SKM-1 (cell line): ENCODE measurements around the gene OR51A4.
"Not testable (repeated sequence)": the region's sequence is repeated elsewhere in the genome, so short reads cannot be mapped to it uniquely, and the experiment has no call there.

ENCODE experiments used
- DNase-seq: peaks from one replicate; lab custom pipeline; 2025; ENCODE audit not compliant: unreplicated experiment; lab: John Stamatoyannopoulos, UW

Gene OR51A4, protein sequence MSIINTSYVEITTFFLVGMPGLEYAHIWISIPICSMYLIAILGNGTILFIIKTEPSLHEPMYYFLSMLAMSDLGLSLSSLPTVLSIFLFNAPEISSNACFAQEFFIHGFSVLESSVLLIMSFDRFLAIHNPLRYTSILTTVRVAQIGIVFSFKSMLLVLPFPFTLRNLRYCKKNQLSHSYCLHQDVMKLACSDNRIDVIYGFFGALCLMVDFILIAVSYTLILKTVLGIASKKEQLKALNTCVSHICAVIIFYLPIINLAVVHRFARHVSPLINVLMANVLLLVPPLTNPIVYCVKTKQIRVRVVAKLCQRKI

GRCh38 chr11:4947505-4947904 is at the start of gene OR51A4:
OR51A4 (minus strand) TSS chr11:4947605; CDS start chr11:4947100, 505 bp downstream.
- DNase-seq = no peak

DNA sequence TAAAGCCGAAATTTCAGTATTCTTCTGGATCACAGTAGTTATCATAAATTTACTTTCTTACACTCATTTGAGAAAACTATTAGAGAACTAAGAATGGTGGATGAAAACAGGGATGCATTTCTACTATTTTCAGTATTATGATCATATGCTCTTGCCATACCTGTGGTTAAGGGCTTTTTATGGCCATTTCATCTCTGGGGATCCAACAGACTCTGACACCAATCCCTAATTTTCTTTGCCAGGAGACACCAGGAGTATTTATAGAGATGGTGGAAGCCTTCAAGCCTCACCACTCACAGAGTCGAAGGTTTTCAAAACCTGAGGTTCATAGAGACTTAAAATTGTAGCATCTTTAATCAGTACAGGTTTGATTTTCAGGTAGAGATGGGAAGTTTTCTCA is 47.1 kb upstream of the OR51A4 start, which contains the start of gene OR51L1:
TSS of gene OR51L1 (plus strand) at position 301 of the 400 bp plus-strand sequence. CDS start 4,132 bp downstream, outside the sequence.
- no peak for DNase-seq

DNA sequence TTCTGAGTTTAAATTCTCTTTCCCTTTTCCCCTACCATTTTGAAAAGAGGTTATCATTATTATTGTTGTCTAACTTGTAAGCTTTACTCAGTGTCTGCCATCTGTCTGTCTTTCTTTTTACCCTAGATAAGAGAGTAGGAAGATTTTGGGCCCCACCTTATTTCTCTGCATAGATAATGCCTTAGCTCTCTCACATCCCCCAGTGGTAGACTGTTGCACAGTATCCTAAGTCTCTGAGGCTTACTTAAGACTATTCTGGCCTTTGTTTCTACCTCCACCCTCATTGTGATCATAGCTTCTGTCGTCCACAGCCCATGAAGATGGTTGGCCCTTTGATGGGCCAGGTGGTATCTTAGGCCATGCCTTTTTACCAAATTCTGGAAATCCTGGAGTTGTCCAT is 43.7 kb upstream of the OR51A4 start:
- no peak for DNase-seq

- DNase-seq = no peak
These were observed 36.4 kb upstream of the OR51A4 start for GRCh38 chr11:4983841-4984240.

- DNase-seq = no peak
These were observed 35.3 kb upstream of the OR51A4 start for GRCh38 chr11:4982678-4983077.

DNA sequence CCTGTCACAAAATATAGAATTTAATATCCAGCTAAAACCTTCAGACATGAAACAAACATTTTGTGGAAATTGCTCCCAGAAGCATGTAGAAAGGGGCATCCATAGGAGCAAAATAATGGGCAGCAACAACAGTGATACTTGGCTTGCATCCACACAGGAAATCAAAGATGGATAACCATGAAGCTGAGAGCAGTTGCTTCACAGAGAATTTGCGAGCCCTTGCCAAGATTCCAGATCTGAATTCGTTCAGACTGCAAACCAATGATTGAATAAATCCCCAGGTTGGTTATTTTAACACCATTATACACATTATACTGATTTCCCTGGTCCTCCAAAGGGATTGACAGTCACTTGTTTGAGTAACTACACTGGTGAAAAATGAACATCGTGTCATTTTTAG is 31.6 kb upstream of the OR51A4 start:
- DNase-seq = no peak

GRCh38 chr11:4975436-4975835 is 28.0 kb upstream of the OR51A4 start:
- no peak for DNase-seq

GRCh38 chr11:4962816-4963215 is 15.4 kb upstream of the OR51A4 start:
- no peak for DNase-seq

DNA sequence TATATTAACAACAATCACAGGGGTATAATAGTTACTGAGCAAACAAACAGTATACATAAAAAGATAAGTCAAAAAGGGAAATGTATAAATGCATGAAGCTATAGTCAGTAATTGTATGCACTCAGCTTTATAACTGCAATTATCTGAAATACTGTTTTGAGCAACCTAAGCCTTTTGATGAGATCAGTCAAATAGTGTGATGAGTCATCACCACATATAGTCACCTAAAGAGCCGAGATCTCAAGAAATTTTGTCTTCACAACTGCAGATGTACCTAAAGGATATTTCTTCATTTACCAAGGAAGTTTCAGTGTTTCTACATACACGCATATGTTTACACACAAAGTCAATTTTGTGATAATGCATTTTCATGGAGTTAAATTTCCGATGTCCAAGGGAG is 13.5 kb upstream of the OR51A4 start:
- DNase-seq = no peak

- DNase-seq = no peak
These were observed 10.0 kb upstream of the OR51A4 start for GRCh38 chr11:4957396-4957795.

DNA sequence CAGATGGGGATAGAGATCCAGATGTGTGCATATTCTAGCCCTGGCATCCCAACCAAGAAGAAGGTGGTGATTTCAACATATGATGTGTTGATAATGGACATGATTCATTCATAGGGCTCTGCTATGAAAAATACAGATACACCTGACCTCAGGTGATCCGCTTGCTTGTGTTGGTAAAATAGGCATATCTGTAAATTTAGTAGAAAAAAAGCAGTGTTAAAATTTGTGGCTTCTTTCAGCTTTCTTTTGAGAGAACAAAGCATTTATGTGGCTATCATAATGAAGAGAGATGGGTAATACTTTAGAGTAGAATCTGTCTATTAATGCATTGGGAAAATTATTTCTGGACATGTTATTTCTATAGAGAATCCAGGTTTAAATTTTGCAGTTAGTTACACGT is 8.2 kb upstream of the OR51A4 start, which contains the start of gene OR51A2:
TSS of gene OR51A2 (minus strand) at position 101 of the 400 bp plus-strand sequence. CDS start at position 101, 0 bp downstream.
- DNase-seq = not testable (repeated sequence)

DNA sequence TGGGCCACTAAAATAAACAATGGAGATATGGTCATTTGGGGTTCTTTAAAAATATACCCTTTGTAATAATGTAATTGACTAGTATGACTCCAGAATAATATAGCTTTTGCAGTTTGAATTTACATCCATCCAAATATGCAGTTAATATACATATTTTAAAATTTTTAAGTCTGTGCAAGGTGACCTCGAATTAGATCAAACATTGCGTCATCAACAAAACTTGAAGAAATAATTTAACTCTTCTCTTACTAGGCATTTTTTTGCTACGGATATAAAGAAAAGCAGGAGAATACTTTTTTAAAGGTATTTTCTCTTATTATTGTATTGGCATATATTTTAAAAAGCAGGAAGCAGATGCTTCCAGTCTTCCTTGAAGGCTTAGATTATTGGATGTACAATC is 10.7 kb downstream of the OR51A4 start:
- no peak for DNase-seq

DNA sequence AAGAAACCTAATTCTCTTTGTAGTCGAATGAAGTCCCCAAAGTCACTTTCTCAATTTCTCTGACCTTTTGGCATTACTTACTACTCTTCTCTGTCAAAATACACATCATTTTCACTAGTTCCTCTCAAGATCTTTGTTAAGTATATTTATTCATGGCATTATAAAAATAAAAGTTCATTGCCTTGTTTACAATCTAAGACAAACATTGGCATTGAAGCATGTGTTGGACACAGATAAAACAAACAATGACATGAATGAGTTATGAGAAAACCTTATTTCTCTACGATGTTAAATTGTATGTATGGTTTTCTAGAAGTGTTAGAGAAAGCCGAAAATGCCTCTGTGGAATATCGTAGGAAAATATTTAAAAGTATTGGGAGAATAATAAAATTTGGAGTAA is 14.7 kb downstream of the OR51A4 start:
- DNase-seq = no peak

DNA sequence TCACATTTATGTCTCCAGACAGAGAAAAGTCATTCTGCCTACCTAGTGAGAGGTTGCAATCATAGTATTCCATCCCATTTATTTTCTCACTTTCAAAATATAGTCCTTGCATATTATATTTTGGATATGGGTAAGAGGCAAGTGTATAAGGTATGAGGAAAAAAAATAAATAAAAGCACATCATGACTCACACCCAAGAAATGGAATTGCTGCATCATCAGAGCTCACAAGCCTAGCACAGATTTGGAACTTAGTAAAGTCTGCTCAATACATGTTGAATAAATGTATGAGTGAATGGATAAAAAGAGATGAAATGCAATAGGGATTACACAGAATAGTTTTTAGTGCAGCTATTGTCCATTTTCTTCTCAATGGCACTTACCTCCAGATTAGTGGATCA is 20.8 kb downstream of the OR51A4 start:
- DNase-seq = no peak

- no peak for DNase-seq
These were observed 23.2 kb downstream of the OR51A4 start, which contains the start of gene OR51G1 for GRCh38 chr11:4924239-4924638. OR51G1 (minus strand) TSS chr11:4924339; CDS start chr11:4924339, 0 bp downstream.

DNA sequence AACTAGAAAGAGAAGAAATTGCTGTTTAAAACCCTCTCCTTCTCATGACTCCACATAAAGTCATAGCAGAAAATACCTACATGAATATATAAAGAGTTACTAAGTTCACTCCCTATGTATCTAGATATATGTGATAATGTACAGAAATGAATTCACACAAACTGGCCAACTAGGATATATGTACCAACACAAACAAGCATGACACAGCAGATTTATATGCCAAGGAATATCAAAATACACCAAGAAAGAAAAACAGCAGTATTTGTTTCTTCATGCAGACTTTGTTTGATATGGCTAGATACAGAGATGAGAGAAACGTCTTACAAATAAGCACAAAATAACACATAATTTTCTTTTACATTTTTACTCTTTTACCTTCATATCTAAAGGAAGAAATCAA is 25.1 kb downstream of the OR51A4 start:
- DNase-seq = no peak

DNA sequence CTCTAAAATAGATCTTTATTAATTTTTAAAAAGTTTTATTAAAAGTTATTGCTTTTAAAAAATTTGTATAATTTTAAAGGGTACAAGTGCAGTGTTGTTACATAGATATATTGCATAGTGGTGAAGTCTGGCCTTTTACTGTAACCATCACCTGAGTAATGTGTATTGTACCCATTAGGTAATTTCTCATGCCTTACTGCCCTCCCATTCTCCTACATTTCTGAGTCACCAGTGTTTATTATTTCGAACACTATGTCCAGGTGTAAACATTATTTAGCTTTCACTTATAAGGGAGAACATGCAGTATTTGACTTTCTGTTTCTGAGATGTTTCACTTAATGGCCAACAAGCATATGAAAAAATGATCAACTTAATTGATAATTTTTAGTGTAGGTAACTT is 25.6 kb downstream of the OR51A4 start:
- DNase-seq = no peak

DNA sequence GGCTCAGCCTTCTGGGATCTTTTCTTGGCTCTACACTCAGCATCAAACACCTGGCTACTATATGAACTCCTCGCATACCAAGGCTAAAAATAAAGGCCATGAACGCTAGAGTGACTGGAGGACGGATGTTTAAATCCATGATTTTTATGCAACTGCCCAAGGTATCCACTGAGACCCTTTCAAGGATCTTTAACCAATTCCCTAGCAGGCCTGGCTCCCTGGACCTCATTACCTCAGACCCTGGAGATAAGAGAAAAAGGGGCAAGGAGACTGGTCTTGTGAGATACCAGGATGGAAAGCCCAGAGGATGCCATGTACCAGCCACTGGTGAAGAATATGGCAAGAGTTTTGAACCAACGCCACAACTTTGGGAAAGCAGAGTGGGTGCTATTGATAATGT is 28.2 kb downstream of the OR51A4 start, which contains the start of gene OR51G2:
TSS of gene OR51G2 (minus strand) at position 101 of the 400 bp plus-strand sequence. CDS start 3,687 bp downstream, outside the sequence.
- no peak for DNase-seq

DNA sequence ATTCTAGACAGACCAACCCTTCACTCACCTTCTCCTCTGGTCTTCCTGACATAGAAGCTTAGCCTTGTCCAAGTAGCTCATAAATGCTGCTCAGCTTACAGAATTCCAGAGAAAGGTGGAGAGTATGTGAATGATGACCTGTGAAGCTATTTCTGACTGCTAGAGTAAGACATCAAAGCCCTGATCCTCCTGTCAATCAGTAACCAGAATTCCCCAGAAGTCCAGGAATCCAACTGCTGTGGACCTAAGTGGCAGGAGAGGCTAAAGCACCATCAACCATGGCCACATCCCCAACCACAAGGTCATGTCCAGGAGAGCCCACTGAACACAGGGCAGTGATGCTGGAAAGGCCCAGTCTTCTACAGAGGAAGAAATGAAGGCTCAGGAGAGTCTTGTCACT is 30.8 kb downstream of the OR51A4 start:
- no peak for DNase-seq

DNA sequence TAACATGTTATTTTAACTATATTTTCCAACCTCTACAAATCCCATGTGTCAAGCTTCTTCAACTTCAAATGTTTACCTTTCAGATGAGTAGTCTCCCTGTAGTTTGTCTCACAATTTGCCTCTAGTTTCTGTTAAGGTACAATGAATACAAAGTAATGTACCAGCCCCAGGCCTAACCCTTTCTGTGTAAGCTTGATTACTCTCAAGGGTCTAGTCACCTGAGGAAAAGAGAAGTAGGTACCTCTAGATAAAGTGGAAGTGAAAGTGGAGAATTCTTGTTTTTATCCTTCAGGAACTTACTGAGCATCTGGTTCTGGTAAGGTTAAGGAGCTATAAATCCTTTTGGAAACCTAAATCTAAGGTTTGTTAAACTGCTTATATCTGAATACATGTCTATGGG is 43.9 kb downstream of the OR51A4 start, which contains the start of gene OR51A7:
TSS of gene OR51A7 (plus strand) at position 300 of the 400 bp plus-strand sequence. CDS start 3,587 bp downstream, outside the sequence.
- no peak for DNase-seq
